ENCODE measurements around the gene TARM1.

The TARM1 gene

GRCh38 chr19:54081032-54081431 lies at the start of gene TARM1:
TARM1 (minus strand) TSS chr19:54081365; CDS start chr19:54081340, 25 bp downstream.
- TF ChIP-seq GATA2 (IDR thresholded peaks at IDR 0.05; ENCODE audit: low read depth, low read length) (no peak), GATA3 (IDR thresholded peaks at IDR 0.05; ENCODE audit: low read depth, low read length) (no peak)

GRCh38 chr19:54129617-54129996 lies 48.4 kb upstream of the TARM1 start:
- TF ChIP-seq GATA2 (IDR thresholded peaks at IDR 0.05; ENCODE audit: low read depth, low read length): no peak
- no peak for TF ChIP-seq GATA3 (IDR thresholded peaks at IDR 0.05; ENCODE audit: low read depth, low read length)

GRCh38 chr19:54128796-54129616 lies 47.8 kb upstream of the TARM1 start:
- no peak for TF ChIP-seq GATA3 (IDR thresholded peaks at IDR 0.05; ENCODE audit: low read depth, low read length)
- no peak for TF ChIP-seq GATA2 (IDR thresholded peaks at IDR 0.05; ENCODE audit: low read depth, low read length)

- TF ChIP-seq GATA3 (IDR thresholded peaks at IDR 0.05; ENCODE audit: low read depth, low read length) (no peak), GATA2 (IDR thresholded peaks at IDR 0.05; ENCODE audit: low read depth, low read length) (no peak)
Observed at GRCh38 chr19:54128441-54128725, 47.2 kb upstream of the TARM1 start.

GRCh38 chr19:54127688-54128440 lies 46.7 kb upstream of the TARM1 start:
- TF ChIP-seq GATA3 (IDR thresholded peaks at IDR 0.05; ENCODE audit: low read depth, low read length): no peak
- TF ChIP-seq GATA2 (IDR thresholded peaks at IDR 0.05; ENCODE audit: low read depth, low read length): no peak

GRCh38 chr19:54125713-54126112 lies 44.5 kb upstream of the TARM1 start:
- TF ChIP-seq GATA3 (IDR thresholded peaks at IDR 0.05; ENCODE audit: low read depth, low read length) (no peak), GATA2 (IDR thresholded peaks at IDR 0.05; ENCODE audit: low read depth, low read length) (no peak)

GRCh38 chr19:54124393-54124792 lies 43.2 kb upstream of the TARM1 start:
- no peak for TF ChIP-seq GATA2 (IDR thresholded peaks at IDR 0.05; ENCODE audit: low read depth, low read length)
- no peak for TF ChIP-seq GATA3 (IDR thresholded peaks at IDR 0.05; ENCODE audit: low read depth, low read length)

- TF ChIP-seq GATA2 (IDR thresholded peaks at IDR 0.05; ENCODE audit: low read depth, low read length) (no peak), GATA3 (IDR thresholded peaks at IDR 0.05; ENCODE audit: low read depth, low read length) (no peak)
Observed at GRCh38 chr19:54123682-54124081, 42.5 kb upstream of the TARM1 start.

- TF ChIP-seq GATA2 (IDR thresholded peaks at IDR 0.05; ENCODE audit: low read depth, low read length) (no peak), GATA3 (IDR thresholded peaks at IDR 0.05; ENCODE audit: low read depth, low read length) (no peak)
Observed at GRCh38 chr19:54121259-54121658, 40.1 kb upstream of the TARM1 start.

GRCh38 chr19:54115109-54116063 lies 34.2 kb upstream of the TARM1 start, which contains the start of the genes PRPF31 and TFPT:
PRPF31 (plus strand) TSS chr19:54115754; CDS start chr19:54118279, 2,525 bp downstream.
TFPT (minus strand) TSS chr19:54115657; CDS start chr19:54115269, 388 bp downstream.
- no peak for TF ChIP-seq GATA2 (IDR thresholded peaks at IDR 0.05; ENCODE audit: low read depth, low read length)
- TF ChIP-seq GATA3 (IDR thresholded peaks at IDR 0.05; ENCODE audit: low read depth, low read length): no peak

- no peak for TF ChIP-seq GATA2 (IDR thresholded peaks at IDR 0.05; ENCODE audit: low read depth, low read length)
- no peak for TF ChIP-seq GATA3 (IDR thresholded peaks at IDR 0.05; ENCODE audit: low read depth, low read length)
Observed at GRCh38 chr19:54114340-54115108, 33.4 kb upstream of the TARM1 start.

- TF ChIP-seq GATA2 (IDR thresholded peaks at IDR 0.05; ENCODE audit: low read depth, low read length) (no peak), GATA3 (IDR thresholded peaks at IDR 0.05; ENCODE audit: low read depth, low read length) (no peak)
Observed at GRCh38 chr19:54109651-54110050, 28.5 kb upstream of the TARM1 start.

- TF ChIP-seq GATA2 (IDR thresholded peaks at IDR 0.05; ENCODE audit: low read depth, low read length) (no peak), GATA3 (IDR thresholded peaks at IDR 0.05; ENCODE audit: low read depth, low read length) (no peak)
Observed at GRCh38 chr19:54108496-54108895, 27.3 kb upstream of the TARM1 start.

All from SH-SY5Y (cell line).